Measurements from ENCODE around the gene BTG1. TPM values are rescaled to one million over a fixed set of nuclear protein-coding genes. Genes with fewer than 3 reads are reported as not detected.

BTG1 gene
- total RNA-seq, 1 experiment from 2014 or later, result 32.7 TPM

- no peak overlapping the region for H2BK5ac ChIP-seq (ENCODE audit: insufficient read length, low read length)
- Mint-ChIP-seq H3K4me3 (no peak overlapping the region), H3K9me3 (no peaks in the 10 kb centered on the region; a peak in 1 of 5 replicates), H3K27ac (no peak overlapping the region), H3K4me1 (peaks cover 5 to 7% of the 10 kb centered on the region in 2 experiments), H3K36me3 (ENCODE audit: insufficient read depth in 1 of 3, low read depth in 3 of 3) (no peaks in the 10 kb centered on the region), H3K27me3 (ENCODE audit: low read depth) (no peaks in the 10 kb centered on the region)
- no peak overlapping the region for H2BK12ac ChIP-seq (ENCODE audit: insufficient read length, low read depth, low read length)
- no peaks in the 10 kb centered on the region for H3K79me2 ChIP-seq (ENCODE audit: insufficient read depth, low read length)
- H3K79me1 ChIP-seq (ENCODE audit: insufficient read depth, low read depth, low read length, poor library complexity, severe bottlenecking), result no peaks in the 10 kb centered on the region
- no peak for DNase-seq
- no peak overlapping the region for H2AK5ac ChIP-seq (ENCODE audit: insufficient read length, low read length)
- no peaks in the 10 kb centered on the region for H3K23me2 ChIP-seq (ENCODE audit: insufficient read length, low read depth, low read length, poor library complexity, severe bottlenecking)
- no peaks in the 10 kb centered on the region for H3K27me3 ChIP-seq (ENCODE audit: insufficient read depth, low read length)
- H3K14ac ChIP-seq (ENCODE audit: insufficient read depth, low read length), result no peak overlapping the region
- no CpG with 5 or more reads among the region's 2 CpGs for WGBS (ENCODE audit: extremely low coverage, insufficient read length, low lambda C conversion rate)
- no peak overlapping the region for H3K23ac ChIP-seq (ENCODE audit: insufficient read length, low read depth, low read length)
- H2BK15ac ChIP-seq (ENCODE audit: low read depth, low read length), result no peak overlapping the region
- no peak overlapping the region for H3K4ac ChIP-seq (ENCODE audit: low read depth, low read length)
- H4K5ac ChIP-seq (ENCODE audit: insufficient read length, low read depth, low read length), result no peak overlapping the region
- H2AFZ ChIP-seq (ENCODE audit: low read length), result no peak overlapping the region
- H2BK20ac ChIP-seq (ENCODE audit: low read depth, low read length, poor library complexity, severe bottlenecking), result no peak overlapping the region
- no peak overlapping the region for H3T11ph ChIP-seq (ENCODE audit: low read length)
- no peaks in the 10 kb centered on the region for H3K4me1 ChIP-seq (ENCODE audit: insufficient read depth, low read length)
- H4K91ac ChIP-seq (ENCODE audit: insufficient read length, low read depth, low read length), result no peak overlapping the region
- H3K4me2 ChIP-seq (ENCODE audit: insufficient read depth, insufficient read length, low read length), result no peak overlapping the region
- no peaks in the 10 kb centered on the region for H4K20me1 ChIP-seq (ENCODE audit: control insufficient read depth, insufficient read depth, insufficient read length)
- H3K18ac ChIP-seq (ENCODE audit: insufficient read length, low read depth, low read length), result no peak overlapping the region
- H4K8ac ChIP-seq (replicated peaks; ENCODE audit: insufficient read length, low read depth, low read length), result no peak overlapping the region
- H3K9me3 ChIP-seq (ENCODE audit: control insufficient read depth, low read depth, low read length), result no peaks in the 10 kb centered on the region
- H3K56ac ChIP-seq (ENCODE audit: insufficient read length, low read depth, low read length), result no peak overlapping the region
- no peak overlapping the region for H2BK120ac ChIP-seq (ENCODE audit: low read depth, low read length, poor library complexity, severe bottlenecking)
- no peak overlapping the region for H3K9ac ChIP-seq (ENCODE audit: extremely low read depth, insufficient read length, low read length)
- TF ChIP-seq CTCF (conservative IDR thresholded peaks at IDR 0.05), result no peak
- no peak overlapping the region for H3K27ac ChIP-seq (ENCODE audit: insufficient read length, low read depth, low read length)
Measured at GRCh38 chr12:92183575-92183974, 37.9 kb upstream of the BTG1 start.
